Esophagus muscularis mucosa (tissue), 4 donors: Measurements from ENCODE around the gene KRTAP10-11. TPM values are rescaled to one million over a fixed set of nuclear protein-coding genes. Genes with fewer than 3 reads are reported as not detected.
"Not testable (repeated sequence)": the region's sequence is repeated elsewhere in the genome, so short reads cannot be mapped to it uniquely, and the experiment has no call there.

Experiments
- DNase-seq: peaks from one replicate; pipeline ENCODE4 v3.0.0-alpha.2; 2017; ENCODE audit errors: extremely low spot score
- H3K27ac ChIP-seq, 4 donors: fragments of 200-600 bp; sonication (generic); replicated peaks in 1 of 4; 1 replicate in 3 of 4; 2 replicates in 1 of 4; pipeline ENCODE4 v1.5.1; 2016 to 2019; ENCODE audit warnings: mild to moderate bottlenecking in 1 of 4
- H3K27me3 ChIP-seq, 4 donors: fragments of 200-600 bp; sonication (generic); one replicate each; pipeline versions ENCODE4 v1.5.1 to v1.6.0; 2016 to 2019
- H3K36me3 ChIP-seq, 4 donors: fragments of 200-600 bp; sonication (generic); one replicate each; pipeline ENCODE4 v1.5.1; 2016 to 2019
- H3K4me1 ChIP-seq, 4 donors: fragments of 200-600 bp; sonication (generic); one replicate each; pipeline ENCODE4 v1.5.1; 2016 to 2019
- H3K4me3 ChIP-seq, 4 donors: fragments of 200-600 bp; sonication (generic); 1 replicate in 2 of 4; 2 replicates in 2 of 4; pipeline ENCODE4 v1.5.1; 2016 to 2019; ENCODE audit warnings: mild to moderate bottlenecking in 4 of 4, moderate library complexity in 1 of 4
- H3K9me3 ChIP-seq, 4 donors: fragments of 200-600 bp; sonication (generic); 1 replicate in 3 of 4; 2 replicates in 1 of 4; pipeline ENCODE4 v1.5.1; 2016 to 2019
- CTCF ChIP-seq, 3 experiments: fragments of 200-600 bp in 2 of 3; fragments of 450-650 bp in 1 of 3; sonication (generic) in 2 of 3; IDR thresholded peaks; one replicate each; pipeline ENCODE4 v1.5.1; 2017 to 2019; ENCODE audit warnings: antibody characterized with exemption in 3 of 3, mild to moderate bottlenecking in 2 of 3, moderate library complexity in 1 of 3
- EP300 ChIP-seq: sonication (generic); formaldehyde crosslinking; IDR thresholded peaks from one replicate; pipeline ENCODE4 v1.6.1; 2017; ENCODE audit warnings: antibody characterized with exemption
- POLR2A ChIP-seq: fragments of 450-650 bp; IDR thresholded peaks from one replicate; pipeline ENCODE4 v1.6.1; 2017; ENCODE audit warnings: antibody characterized with exemption, moderate library complexity, mild to moderate bottlenecking, low read depth
- POLR2AphosphoS5 ChIP-seq, 2 donors: sonication (generic); formaldehyde crosslinking; IDR thresholded peaks; one replicate each; pipeline ENCODE4 v1.6.1; 2017; ENCODE audit warnings: antibody characterized with exemption in 2 of 2
- WGBS: methylation state at CpG from one replicate; pipeline ENCODE4 v1.1.5; 2018; 5-methylcytosine and 5-hydroxymethylcytosine counted together
- intact Hi-C: fragments of 100-400 bp; cut with DNase I; formaldehyde crosslinking; loops from one replicate; pipeline ENCODE4 v1.15.1; 2023
- total RNA-seq, 4 donors: library from RNA; depleted of rRNA; stranded (reverse); fragments of >200 nt; gene quantifications; one replicate each; pipeline versions ENCODE4 v1.1.0 to v1.2.1, GENCODE V29; 2016

Gene KRTAP10-11
- total RNA-seq, 4 donors from 2014 or later, result not detected

DNA sequence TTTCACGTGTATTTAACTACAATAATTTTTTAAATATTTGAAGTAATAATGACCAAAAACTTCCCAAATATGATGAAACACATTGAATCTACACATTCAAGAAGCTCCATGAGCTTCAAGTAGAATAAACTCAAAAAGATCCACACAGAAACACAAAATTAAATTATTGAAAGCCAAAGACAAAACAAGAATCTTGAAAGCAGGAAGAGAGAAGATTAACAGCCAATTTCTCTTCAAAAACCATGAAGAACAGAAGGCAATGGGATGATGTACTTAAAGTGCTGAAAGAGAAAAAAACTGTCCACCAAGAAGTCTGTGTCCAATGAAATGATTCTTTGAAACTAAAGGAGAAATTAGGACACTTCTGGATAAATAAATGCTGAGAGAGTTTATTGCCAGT lies 14.1 kb upstream of the KRTAP10-11 start:
- peaks cover 0 to 29% (median 26%) of the 10 kb centered on the region in 4 donors for H3K9me3 ChIP-seq
- TF ChIP-seq POLR2A, result no peak
- no peak for TF ChIP-seq POLR2AphosphoS5 (IDR thresholded peaks at IDR 0.05)
- no peaks in the 10 kb centered on the region for H3K36me3 ChIP-seq
- DNase-seq, result no peak
- H3K27ac ChIP-seq, result no peak overlapping the region
- intact Hi-C loops, result no loop called here
- H3K4me1 ChIP-seq, result no peaks in the 10 kb centered on the region
- H3K4me3 ChIP-seq, result no peak overlapping the region
- WGBS, result 89% methylated on average over 1 of the region's 1 CpG
- peaks cover 0 to 38% (median 0%) of the 10 kb centered on the region in 4 donors for H3K27me3 ChIP-seq

DNA sequence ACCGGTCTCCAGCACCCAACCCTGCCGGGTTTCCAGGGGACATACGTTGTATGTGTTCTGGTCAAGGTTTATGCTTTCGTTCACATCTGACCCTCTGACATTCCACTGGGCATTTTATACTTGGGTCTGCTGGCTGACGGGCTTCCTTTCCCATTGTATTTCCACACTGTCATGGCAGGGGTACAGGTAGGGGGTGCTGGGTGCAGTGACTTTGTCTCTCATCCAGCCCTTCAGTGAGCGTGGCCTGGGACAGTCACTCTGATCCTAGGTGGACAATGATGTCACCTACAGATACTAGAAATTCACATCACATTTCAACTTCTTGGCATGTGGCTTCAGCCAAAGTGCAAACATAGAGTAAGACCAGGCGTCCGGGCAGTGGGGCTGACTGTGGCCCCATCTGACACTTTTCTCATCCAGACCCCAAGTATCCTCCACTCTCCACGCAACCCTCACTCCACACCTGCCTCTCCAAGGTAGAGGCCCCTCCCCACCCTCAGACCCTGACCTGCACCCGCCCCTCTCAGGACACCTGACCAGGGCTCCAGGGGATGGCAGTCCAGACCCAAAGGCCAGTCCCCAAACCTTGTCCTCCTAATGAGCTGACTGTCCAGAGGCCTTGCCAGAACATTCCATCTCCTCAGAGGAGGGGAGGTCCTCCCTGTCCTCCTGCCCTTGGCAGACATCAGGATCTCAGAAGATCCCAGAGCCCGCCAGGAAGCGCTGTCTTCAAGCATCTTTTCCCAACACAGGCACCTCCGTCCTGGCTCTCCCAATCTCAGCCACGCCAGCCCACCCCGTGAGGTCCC lies 9.8 kb upstream of the KRTAP10-11 start:
- peaks cover 0 to 58% (median 2%) of the 10 kb centered on the region in 4 donors for H3K27me3 ChIP-seq
- no peaks in the 10 kb centered on the region for H3K36me3 ChIP-seq
- no peak overlapping the region for H3K4me3 ChIP-seq
- H3K4me1 ChIP-seq, result no peaks in the 10 kb centered on the region
- H3K9me3 ChIP-seq, result peaks cover 0 to 26% (median 12%) of the 10 kb centered on the region in 4 donors
- DNase-seq, result peak; percentile 79
- intact Hi-C loops, result no loop called here
- H3K27ac ChIP-seq, result no peak overlapping the region
- TF ChIP-seq CTCF (IDR thresholded peaks at IDR 0.05) (no peak), POLR2AphosphoS5 (IDR thresholded peaks at IDR 0.05) (no peak), EP300 (no peak), POLR2A (no peak)
- WGBS, result 87% methylated on average over 11 of the region's 15 CpGs

- no peaks in the 10 kb centered on the region for H3K36me3 ChIP-seq
- H3K9me3 ChIP-seq, result peaks cover 0 to 18% (median 4%) of the 10 kb centered on the region in 4 donors
- H3K4me3 ChIP-seq, result no peak within 1 kb of the TSS
- peak; percentile 53 for DNase-seq
- peaks cover 0 to 62% (median 2%) of the 10 kb centered on the region in 4 donors for H3K27me3 ChIP-seq
- no peak within 1 kb of the TSS for H3K27ac ChIP-seq
- no peak for TF ChIP-seq EP300
- TF ChIP-seq CTCF (IDR thresholded peaks at IDR 0.05), result no peak
- TF ChIP-seq POLR2A, result no peak
- TF ChIP-seq POLR2AphosphoS5 (IDR thresholded peaks at IDR 0.05), result no peak
- WGBS, result 50% methylated on average over 8 of the region's 21 CpGs
- H3K4me1 ChIP-seq, result no peaks in the 10 kb centered on the region
- intact Hi-C loops, result no loop called here
These were observed 9.0 kb upstream of the KRTAP10-11 start, which contains the start of gene KRTAP10-10 for GRCh38 chr21:44637018-44637850. KRTAP10-10 (plus strand) TSS chr21:44637356; CDS start chr21:44637418, 62 bp downstream.

DNA sequence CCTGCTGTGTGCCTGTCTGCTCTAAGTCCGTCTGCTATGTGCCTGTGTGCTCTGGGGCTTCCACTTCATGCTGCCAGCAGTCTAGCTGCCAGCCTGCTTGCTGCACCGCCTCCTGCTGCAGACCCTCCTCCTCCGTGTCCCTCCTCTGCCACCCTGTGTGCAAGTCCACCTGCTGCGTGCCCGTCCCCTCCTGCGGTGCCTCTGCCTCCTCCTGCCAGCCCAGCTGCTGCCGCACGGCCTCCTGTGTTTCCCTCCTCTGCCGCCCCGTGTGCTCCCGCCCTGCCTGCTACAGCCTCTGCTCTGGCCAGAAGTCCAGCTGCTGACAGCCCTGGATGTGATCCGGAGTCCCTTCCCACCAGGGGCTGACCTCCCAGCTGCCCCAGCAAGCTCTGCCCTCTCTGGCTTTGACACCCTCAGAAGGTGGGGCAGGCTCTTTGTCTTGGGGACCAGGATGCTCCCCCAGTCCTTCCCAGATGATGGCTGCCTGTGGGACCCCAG lies 8.3 kb upstream of the KRTAP10-11 start:
- H3K27ac ChIP-seq, intact Hi-C loops, DNase-seq, H3K4me1 ChIP-seq, H3K4me3 ChIP-seq, H3K36me3 ChIP-seq: not testable (repeated sequence)
- Histone ChIP-seq H3K27me3 (peaks cover 0 to 62% (median 2%) of the 10 kb centered on the region in 4 donors), H3K9me3 (peaks cover 0 to 11% (median 1%) of the 10 kb centered on the region in 4 donors)
- WGBS, result 73% methylated on average over 7 of the region's 12 CpGs

GRCh38 chr21:44638506-44639330 lies 7.5 kb upstream of the KRTAP10-11 start:
- H3K27ac ChIP-seq, H3K4me1 ChIP-seq, H3K4me3 ChIP-seq, H3K36me3 ChIP-seq, intact Hi-C loops: not testable (repeated sequence)
- H3K9me3 ChIP-seq, result peaks cover 0 to 12% (median 2%) of the 10 kb centered on the region in 4 donors
- 93% methylated on average over 15 of the region's 21 CpGs for WGBS
- DNase-seq, result peak; percentile 86
- peaks cover 0 to 62% (median 2%) of the 10 kb centered on the region in 4 donors for H3K27me3 ChIP-seq
